Jurkat, Clone E6-1 (cell line): Measurements from ENCODE around the gene USP48. TPM values are rescaled to one million over a fixed set of nuclear protein-coding genes. Genes with fewer than 3 reads are reported as not detected.
"Not testable (repeated sequence)": the region's sequence is repeated elsewhere in the genome, so short reads cannot be mapped to it uniquely, and the experiment has no call there.

ENCODE experiments used
- DNase-seq: peaks from one replicate; pipeline ENCODE4 v3.0.0-alpha.2; 2011; ENCODE audit warnings: low read depth, low spot score
- H3K4me3 ChIP-seq: 2 replicates; pipeline ENCODE4 v1.5.1; 2011; ENCODE audit warnings: mild to moderate bottlenecking, low read length, control low read depth, moderate library complexity
- polyA plus RNA-seq: library from polyadenylated mRNA; unstranded; fragments of >200 nt; gene quantifications from one replicate; pipeline ENCODE4 v1.2.1, GENCODE V29; 2012; ENCODE audit warnings: missing spikeins; ENCODE audit not compliant: insufficient read length, insufficient read depth

Gene USP48, protein sequence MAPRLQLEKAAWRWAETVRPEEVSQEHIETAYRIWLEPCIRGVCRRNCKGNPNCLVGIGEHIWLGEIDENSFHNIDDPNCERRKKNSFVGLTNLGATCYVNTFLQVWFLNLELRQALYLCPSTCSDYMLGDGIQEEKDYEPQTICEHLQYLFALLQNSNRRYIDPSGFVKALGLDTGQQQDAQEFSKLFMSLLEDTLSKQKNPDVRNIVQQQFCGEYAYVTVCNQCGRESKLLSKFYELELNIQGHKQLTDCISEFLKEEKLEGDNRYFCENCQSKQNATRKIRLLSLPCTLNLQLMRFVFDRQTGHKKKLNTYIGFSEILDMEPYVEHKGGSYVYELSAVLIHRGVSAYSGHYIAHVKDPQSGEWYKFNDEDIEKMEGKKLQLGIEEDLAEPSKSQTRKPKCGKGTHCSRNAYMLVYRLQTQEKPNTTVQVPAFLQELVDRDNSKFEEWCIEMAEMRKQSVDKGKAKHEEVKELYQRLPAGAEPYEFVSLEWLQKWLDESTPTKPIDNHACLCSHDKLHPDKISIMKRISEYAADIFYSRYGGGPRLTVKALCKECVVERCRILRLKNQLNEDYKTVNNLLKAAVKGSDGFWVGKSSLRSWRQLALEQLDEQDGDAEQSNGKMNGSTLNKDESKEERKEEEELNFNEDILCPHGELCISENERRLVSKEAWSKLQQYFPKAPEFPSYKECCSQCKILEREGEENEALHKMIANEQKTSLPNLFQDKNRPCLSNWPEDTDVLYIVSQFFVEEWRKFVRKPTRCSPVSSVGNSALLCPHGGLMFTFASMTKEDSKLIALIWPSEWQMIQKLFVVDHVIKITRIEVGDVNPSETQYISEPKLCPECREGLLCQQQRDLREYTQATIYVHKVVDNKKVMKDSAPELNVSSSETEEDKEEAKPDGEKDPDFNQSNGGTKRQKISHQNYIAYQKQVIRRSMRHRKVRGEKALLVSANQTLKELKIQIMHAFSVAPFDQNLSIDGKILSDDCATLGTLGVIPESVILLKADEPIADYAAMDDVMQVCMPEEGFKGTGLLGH
- polyA plus RNA-seq: 46.7 TPM

DNA sequence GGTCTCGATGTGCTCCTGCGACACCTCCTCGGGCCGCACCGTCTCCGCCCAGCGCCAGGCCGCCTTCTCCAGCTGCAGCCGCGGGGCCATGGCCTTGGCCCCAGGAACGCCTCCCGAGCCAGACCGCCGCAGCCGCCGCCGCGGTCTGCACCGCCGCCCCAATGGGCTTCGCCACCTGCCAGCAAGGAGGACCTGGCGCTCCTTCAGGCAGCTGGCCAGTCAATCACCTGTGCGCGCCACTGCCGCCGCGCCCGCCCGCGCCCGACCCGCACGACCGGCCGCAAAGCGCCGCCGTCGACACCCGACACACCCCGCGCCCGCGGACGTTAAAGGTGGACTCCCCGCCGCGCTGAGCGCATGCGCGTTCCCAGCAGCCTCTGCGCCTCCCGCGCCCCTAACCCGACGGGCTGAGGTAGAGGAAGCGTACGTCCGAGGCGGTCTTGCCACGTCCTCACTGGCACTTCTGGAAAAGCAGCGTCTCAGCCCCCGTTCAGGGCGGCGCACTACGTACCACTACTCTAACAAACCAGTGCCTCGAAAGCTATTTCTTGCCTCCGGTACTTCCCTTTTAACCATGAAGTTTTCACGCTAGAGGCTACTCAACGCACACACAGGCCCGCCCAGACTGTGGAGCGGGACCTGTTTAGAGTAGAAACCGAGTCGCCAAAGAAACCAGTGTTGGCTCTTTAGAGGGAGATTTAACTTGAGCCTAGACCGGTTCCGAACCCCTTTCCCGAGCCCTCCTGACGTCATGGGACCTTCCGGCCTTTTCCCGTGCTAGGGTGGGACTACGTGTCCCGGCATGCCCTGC lies at the start of gene USP48:
TSS of gene USP48 (minus strand) at position 282 of the 811 bp plus-strand sequence. CDS start at position 90, 192 bp downstream.
- peak; percentile 93 for DNase-seq
- H3K4me3 ChIP-seq: peak within 1 kb of the TSS; percentile 95

DNA sequence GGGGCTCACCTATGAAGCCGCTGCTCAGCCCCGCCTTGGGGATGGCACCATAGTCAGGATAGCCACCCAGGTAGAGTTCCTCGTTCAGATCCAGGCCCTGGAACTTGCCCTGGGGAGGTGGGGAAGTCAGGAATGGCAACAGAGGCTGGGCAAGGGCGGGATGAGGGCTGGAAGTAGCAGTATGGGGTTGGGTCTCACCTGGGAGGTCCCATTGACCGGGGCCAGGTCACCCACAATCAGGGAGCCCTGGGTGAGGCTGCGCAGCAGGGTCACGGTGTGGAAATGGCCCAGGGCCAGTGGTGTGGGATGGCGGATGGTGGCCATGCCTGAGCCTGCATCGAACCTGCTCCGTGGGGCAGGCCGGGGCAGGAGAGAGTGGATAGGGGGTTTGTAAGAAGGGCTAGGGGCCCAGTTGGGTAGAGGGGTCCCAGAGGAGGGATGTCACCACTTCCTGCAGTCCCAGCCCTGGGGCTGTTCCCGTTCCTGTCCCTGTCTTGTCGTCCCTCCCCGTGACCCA lies 48.6 kb upstream of the USP48 start:
- DNase-seq: no peak
- H3K4me3 ChIP-seq: no peak overlapping the region

- DNase-seq: no peak
Measured at GRCh38 chr1:21830792-21831453, 48.0 kb upstream of the USP48 start.

GRCh38 chr1:21829294-21829693 lies 46.3 kb upstream of the USP48 start:
- no peak for DNase-seq

More at GRCh38 chr1:21830792-21831453, 48.0 kb upstream of the USP48 start:
- no peak overlapping the region for H3K4me3 ChIP-seq

DNA sequence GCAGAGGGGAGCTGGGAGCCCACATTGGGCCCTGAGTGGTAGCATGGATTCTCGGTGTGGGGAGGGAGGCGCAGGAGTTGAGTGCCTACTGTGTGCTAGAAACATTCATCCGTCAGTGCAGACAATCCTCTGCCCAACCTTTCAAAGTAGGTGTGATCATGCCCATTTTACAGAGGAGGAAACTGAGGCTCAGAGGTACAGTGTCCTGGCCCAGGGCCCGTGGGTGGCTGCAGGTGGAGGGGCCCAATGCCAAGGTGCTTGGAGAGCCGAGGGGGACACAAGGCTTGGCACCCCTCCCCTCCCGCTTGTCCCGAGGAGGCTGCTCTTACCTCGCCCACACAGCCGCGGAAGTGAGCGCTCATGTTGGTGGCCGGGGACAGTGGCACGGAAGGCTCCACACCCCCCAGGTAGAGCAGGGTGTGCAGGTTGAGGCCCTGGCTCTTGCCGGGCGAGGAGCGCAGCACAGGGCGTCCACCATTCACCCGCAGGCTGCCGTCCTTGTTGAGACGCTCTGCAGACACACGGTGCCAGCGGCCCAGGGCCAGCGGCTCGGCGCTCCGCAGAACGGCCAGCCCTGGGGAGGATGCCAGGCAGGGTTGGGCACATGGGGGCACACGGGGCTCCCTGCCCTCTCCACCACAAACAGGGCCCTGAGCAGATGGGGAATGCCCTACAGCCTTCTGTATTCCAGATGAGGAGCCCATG lies 45.7 kb upstream of the USP48 start:
- H3K4me3 ChIP-seq: no peak overlapping the region
- DNase-seq: no peak

More at GRCh38 chr1:21829294-21829693, 46.3 kb upstream of the USP48 start:
- H3K4me3 ChIP-seq: no peak overlapping the region

DNA sequence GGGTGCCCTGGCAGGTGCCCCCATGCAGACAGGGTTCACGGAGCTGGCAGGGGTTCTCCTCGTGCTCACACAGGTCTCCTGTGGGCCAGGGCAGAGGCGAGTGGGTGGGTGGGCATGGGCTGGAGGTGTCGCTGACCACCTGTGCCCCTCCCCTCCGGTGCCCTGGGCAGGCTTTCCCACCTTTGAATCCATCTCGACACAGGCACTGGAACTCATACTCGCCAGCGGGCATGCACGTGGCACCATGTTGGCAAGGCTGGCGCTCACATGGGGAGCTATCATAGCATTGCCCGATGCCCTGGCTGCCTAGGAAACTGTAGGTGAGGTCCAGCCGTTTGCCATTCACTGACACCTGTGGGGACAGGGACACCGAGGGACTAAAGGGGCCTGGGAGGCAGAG lies 45.1 kb upstream of the USP48 start:
- no peak for DNase-seq
- H3K4me3 ChIP-seq: no peak overlapping the region

DNA sequence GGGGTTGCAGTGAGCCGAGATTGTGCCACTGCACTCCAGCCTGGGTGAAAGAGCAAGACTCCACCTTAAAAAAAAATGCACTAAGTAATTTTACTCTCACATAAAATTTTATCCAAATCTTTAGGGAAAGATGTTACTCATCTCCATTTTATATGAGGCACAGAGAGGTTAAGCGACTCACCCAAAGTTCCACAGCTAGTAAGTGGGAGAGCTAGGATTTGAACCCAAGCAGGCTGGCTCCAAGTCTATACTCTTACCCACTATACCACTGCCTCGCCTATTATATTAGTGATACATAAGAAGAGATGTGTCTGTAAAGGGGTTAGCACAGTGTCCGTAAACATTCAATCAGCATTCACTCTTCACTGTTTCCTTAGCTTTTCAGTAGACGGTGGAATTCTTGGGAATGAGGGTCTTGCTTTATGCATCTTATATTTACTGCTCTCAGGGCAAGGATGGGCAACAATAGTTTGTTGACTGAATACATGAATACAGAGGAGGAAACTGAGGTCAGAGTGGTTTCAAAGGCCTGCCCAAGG lies 44.3 kb upstream of the USP48 start:
- no peak overlapping the region for H3K4me3 ChIP-seq
- no peak for DNase-seq

DNA sequence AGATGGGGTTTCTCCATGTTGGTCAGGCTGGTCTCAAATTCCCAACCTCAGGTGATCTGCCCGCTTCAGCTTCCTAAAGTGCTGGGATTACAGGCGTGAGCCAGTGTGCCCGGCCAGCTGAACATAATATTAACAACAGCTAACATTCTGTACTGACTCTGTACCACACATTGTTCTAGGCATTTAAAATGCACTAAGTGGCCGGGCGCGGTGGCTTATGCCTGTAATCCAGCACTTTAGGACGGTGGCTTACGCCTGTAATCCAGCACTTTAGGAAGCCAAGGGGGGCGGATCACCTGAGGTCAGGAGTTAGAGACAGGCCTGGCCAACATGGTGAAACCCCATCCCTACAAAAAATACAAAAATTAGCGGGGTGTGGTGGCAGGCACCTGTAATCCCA lies 43.7 kb upstream of the USP48 start:
- not testable (repeated sequence) for DNase-seq, H3K4me3 ChIP-seq

DNA sequence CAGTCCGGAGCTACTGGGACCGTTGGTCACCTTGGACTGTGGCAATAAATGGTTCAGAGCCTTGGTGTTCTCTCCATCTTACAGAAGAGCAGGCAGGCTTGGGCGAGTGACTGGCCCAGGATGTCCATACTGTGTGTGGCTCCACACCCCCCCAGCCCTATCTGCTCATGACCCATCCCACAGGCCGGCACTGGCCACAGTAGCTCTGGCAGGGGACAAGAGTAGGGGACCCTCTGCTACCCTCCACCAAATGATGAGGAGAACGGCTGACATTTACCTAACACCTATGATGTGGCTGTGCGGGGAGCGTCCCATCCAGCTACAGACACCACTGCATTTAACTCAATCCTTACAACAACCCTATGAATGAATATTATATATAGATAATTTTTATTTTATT lies 42.4 kb upstream of the USP48 start:
- no peak overlapping the region for H3K4me3 ChIP-seq
- no peak for DNase-seq

DNA sequence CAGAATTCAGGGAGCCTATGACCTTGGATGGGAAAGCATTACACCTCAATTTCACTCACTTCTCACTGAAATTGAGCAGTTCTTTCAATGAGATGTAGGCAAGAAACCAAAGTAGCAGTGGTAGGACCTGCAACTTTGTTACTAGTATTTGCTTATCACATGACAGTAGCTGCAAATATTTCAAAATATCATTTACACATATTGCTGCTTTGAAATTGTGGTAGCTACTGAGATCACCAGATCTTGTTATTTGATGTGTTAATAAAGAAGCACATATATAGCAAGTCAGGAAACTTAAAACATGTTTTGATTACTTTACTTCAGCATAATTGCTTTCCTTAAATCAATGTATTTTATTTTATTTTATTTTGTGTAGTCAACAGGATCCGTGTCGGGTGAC lies 42.0 kb upstream of the USP48 start:
- DNase-seq: no peak
- H3K4me3 ChIP-seq: no peak overlapping the region

DNA sequence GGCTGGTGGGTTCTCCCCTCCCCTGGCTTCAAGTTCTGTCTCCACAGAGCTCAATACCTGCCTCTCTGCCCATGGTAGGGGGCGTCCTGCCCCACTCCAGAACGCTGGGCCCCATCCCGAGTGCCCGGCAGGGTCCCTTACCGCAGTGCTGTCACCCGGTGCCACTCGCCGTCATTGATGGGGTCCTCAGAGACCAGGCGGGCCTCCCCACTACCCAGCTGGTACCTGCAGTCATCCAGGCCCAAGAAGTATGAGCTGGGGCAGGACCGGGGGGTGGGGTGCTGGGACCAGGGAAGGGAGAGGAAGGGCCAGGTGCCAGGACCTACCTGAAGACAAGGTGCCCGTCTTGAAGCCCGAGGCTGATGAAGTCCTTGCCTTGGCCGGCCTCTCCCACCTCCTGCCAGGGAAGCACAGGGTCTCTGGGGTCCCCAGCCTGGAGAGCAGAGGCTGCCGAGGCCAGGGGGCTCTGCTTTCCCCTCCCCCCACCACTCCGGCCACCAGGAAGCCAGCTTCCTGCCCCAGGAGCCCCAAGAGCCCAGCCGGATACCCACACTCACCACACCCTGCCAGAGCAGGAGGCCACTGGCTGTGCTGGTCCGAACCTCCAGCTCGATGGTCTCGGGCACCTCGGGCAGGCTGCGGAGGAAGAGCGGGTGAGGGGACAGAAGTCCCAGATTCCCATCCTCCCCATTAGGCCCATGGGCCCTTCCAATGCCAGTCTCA lies 41.2 kb upstream of the USP48 start:
- no peak for DNase-seq
- H3K4me3 ChIP-seq: no peak overlapping the region

- no peak overlapping the region for H3K4me3 ChIP-seq
- DNase-seq: no peak
Measured at GRCh38 chr1:21823206-21823979, 40.4 kb upstream of the USP48 start.

DNA sequence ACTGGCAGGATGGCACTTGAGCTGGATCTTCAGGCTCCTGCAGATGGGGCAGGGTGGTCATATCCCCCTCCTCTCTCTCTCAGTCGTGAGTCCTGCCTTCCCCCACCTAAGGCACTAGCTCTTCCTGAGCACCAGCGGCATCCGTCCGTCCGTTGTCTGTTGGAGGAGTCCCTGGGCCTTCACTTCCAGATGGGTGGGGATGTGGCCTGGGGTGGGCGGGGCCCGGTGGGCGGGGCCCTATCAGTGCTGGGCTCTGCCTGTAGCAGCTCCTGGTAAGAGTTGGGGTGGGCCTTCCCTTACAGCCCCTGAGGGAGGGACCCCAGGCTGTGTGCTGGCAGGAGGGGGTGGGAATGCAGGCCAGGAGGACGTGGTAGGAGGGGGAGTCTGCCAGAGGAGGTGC lies 39.4 kb upstream of the USP48 start:
- DNase-seq: no peak
- H3K4me3 ChIP-seq: no peak overlapping the region

GRCh38 chr1:21821385-21822019 lies 38.6 kb upstream of the USP48 start:
- H3K4me3 ChIP-seq: no peak overlapping the region
- DNase-seq: no peak

GRCh38 chr1:21820597-21821232 lies 37.8 kb upstream of the USP48 start:
- no peak for DNase-seq
- H3K4me3 ChIP-seq: no peak overlapping the region
